HG03039 (cell line): ENCODE results near the gene KRTDAP.

Experiments
- ATAC-seq: cut with Tn5 transposase; IDR thresholded peaks from one replicate; pipeline ENCODE4 v1.9.1; 2021; ENCODE audit warnings: mild to moderate bottlenecking, moderate library complexity; ENCODE audit not compliant: unreplicated experiment

Gene KRTDAP

DNA sequence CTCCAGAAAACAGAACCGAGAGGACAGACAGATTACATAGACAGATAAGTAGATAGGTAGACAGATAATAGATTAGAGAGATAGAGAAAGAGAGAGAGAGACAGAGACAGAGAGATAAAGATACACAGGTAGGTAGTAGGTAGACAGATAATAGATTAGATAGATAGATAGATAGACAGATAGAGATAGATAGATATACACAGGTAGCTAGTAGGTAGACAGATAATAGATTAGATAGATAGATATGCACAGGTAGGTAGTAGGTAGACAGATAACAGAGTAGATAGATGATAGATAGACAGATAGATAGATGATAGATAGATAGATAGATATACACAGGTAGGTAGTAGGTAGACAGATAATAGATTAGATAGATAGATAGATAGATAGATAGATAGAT is 32.1 kb downstream of the KRTDAP start:
- no peak for ATAC-seq

- ATAC-seq = no peak
Measured at GRCh38 chr19:35457173-35457572, 33.1 kb downstream of the KRTDAP start.

DNA sequence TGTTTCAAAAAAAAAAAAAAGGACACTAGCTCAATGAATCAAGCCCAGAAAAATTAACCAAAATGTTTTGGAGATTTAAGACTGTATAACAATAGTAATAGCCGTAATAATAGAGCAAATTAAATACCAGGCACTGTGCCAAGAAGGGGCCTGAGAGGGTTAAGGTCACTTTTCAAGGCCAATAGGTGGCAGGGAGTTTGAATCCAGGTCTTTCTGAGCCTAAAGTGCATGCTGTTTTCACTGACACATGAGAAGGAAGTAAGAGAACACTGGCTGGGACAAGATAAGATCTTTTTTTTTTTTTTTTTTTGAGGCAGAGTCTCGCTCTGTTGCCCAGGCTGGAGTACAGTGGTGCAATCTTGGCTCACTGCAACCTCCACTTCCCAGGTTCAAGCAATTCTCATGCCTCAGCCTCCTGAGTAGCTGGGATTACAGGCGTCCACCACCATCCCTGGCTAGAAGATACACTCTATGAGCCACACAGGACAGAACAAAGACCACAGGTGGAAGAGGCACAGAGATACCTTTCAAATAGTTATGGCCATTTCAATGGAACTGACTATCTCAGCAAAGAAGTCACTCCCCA is 34.6 kb downstream of the KRTDAP start:
- ATAC-seq = no peak

- no peak for ATAC-seq
Measured at GRCh38 chr19:35454663-35455062, 35.6 kb downstream of the KRTDAP start.

GRCh38 chr19:35451338-35452096 is 38.7 kb downstream of the KRTDAP start:
- ATAC-seq = no peak

DNA sequence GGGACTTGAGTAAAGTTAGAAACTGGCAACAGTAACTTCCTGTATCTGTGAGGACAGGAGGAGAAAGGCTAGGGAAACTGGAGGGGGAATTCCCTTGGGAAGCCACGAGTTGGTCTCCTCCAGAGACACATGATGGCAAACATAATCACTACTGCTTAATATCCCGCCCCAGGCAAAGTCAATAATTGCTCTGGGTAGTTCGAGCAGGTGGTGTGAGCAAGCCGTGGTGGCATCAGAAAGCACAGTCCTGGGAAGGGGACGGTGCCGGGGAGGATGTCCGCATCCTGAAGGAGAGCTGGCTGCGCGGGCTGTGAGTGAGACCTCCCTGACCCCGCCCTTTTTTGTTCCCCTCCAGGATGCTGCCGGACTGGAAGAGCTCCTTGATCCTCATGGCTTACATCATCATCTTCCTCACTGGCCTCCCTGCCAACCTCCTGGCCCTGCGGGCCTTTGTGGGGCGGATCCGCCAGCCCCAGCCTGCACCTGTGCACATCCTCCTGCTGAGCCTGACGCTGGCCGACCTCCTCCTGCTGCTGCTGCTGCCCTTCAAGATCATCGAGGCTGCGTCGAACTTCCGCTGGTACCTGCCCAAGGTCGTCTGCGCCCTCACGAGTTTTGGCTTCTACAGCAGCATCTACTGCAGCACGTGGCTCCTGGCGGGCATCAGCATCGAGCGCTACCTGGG is 40.8 kb downstream of the KRTDAP start:
- ATAC-seq = no peak

DNA sequence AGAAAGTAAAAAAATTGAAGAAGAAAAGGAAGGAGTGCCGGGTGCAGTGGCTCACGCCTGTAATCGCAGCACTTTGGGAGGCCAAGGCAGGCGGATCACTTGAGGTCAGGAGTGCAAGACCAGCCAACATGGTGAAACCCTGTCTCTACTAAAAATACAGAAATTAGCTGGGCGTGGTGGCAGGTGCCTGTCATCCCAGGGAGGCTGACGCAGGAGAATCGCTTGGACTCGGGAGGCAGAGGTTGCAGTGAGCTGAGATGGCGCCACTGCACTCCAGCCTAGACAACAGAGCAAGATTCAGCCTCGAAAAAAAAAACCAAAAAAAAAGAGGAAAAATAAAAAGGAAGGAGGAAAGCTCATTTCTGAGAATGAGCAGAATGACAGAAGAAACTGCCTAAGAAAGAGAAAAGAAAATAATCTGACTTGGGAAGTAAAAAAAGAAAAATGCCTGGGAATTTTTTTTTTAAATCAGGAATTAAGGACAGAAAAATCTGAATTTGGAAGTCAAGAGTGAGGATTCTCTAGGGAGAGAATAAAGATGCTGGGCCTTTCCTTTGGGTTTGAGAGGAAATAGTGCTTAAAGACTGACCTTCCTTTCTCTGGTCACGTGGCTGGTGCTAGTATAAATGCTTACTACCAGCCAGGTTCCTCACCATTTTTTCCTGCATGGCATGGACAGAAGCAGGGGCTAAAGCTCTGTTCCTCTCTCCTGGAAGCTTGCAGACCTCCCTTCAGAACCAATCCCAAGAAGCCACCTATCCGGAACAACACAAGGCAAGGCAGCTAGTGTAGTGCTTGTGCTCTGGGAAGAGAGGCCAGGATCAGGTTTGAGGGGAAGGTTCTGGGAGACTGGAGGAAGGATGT is 42.4 kb downstream of the KRTDAP start, which contains the start of gene FFAR2:
Gene FFAR2 (plus strand): TSS at position 652 of the 864 bp plus-strand sequence. CDS start 1,458 bp downstream, outside the sequence.
- no peak for ATAC-seq

DNA sequence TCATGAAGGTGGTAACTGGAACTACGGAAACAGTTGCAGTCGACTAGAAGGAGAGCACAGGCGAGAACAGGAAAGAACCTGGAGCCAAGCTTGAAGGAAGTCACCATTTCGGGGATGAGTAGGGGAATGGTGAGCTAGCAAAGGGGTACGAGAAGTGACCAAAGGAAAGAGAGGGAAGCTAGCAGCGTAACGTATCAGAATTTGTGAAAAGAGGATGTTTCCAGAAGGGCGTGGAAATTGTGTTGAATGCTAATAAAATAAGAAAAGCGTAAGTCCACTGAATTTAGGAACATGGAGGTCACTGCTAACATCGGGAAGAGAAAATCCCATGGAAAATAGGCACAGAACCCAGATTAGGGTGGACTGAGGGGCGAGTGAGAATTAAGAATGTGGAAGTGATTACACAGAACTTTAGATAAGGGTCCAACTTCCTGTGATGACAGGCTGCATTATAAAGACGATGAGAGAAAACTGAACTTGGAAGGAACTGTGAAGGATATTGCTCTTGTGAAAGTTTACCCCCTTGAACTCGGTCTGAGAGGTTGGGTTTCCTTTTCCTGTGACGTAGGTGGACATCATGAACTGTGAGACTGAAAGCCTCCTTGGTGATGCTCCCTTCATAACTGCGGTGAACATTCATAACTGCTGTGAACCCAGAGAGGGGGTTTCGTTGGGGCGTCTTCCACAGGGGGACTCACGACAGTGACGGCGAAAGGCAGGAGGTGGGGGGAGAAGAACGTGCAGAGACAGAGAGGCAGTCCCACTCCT is 44.3 kb downstream of the KRTDAP start:
- ATAC-seq = no peak

DNA sequence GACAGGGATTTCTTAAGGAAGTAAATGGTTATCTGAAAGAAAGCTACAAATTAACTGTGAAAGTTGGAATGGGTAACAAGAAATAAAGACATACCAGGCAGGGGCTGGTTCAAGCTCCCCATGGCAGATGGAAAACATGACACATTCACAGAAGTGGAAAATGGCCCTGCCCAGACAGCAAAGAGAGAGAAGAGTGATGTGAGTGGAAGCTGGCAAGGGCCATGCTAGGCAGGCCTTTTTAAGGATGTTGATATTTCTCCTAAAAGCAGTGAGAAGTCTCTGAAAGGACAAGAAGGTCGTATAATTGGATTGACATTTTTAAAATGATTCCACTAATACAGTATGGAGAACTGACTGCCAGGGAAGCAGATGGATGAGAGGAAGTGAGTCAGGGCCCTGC is 45.5 kb downstream of the KRTDAP start:
- no peak for ATAC-seq

- no peak for ATAC-seq
Measured at GRCh38 chr19:35442091-35442490, 48.2 kb downstream of the KRTDAP start.

DNA sequence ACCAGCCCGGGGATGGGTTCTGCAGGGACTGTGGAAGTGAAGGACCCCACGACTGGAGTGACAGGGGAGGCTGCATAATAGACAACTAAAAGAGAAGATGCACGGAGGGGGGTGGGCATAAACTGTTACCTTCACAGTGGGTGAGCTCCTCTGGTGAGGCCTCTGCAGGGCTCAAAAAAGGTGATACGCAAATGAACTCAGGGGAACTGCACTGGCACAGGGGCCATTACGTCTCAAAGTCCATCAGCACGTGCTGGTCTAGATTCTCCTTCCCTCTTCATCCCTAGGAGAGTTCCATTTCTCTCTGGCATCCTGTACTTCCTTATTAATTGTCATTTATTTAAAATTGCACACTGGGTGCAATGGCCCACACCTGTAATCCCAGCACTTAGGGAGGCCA is 50.3 kb downstream of the KRTDAP start:
- no peak for ATAC-seq

DNA sequence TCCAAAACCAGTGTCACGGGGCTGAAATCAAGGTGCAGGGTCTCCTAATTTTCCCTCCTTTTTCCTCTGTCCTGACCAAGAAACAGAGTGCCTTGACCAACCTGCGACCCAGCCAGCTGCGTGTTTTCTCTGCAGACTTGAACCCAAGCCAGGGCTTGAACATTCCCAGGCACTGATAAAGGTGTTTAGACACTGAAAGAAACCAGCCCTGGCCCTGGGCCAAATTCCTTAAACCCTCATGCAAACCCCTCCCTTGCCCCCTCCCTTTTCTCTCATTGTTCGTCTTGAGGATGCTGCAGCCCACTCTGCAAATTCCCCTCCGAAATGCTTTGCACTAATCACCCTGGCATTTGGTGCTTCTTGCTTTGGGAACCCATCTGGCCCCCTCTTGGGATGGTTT is 51.7 kb downstream of the KRTDAP start:
- ATAC-seq = no peak

DNA sequence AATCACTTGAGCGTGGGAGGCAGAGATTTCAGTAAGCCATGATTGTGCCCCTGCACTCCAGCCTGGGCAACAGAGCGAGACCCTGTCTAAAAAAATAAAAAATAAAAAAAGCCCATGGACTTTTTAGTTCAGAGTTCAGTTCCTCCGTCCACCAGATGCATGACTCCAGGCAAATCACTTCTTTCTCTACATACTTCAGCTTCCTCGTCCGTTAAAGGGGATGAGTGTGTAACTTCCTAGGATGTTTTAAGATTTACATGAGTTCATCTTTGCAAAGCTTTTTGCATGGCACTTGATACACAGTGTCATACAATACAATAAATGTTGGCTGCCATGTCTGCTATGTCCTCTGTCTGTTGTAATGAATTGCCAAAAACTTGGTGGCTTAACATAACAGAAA is 52.2 kb downstream of the KRTDAP start:
- ATAC-seq = no peak

GRCh38 chr19:35437406-35437951 is 52.8 kb downstream of the KRTDAP start:
- no peak for ATAC-seq
